Measurements from ENCODE around the gene LONRF2. TPM values are rescaled to one million over a fixed set of nuclear protein-coding genes. Genes with fewer than 3 reads are reported as not detected.
A peak's percentile ranks its signal among the peaks of the same experiment; 100 is the strongest.

The LONRF2 gene
- polyA plus RNA-seq, 2 donors, result 0.33 to 0.51 TPM

DNA sequence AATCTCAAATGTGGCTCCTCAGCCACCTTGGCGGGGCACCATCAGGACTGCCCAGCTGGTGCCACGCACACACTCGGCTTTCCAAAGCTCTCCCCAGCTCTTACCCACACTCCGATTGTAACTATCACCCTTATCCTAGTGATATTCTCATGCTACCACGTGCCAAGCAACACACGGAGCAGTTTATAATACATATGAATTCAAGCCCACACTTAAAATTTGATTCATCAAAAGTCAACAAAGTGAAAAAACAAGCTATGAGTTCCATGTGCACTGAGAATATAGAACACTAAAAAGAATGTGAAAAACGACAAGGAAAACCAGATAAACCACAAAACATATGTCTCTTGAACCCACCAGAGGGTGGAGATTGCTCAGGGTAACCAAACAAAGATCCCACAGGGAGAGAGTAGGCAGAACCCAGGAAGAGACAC is 31.6 kb downstream of the LONRF2 start:
- Histone ChIP-seq H3K27me3 (ENCODE audit: control insufficient read depth in 1 of 2, insufficient read depth in 2 of 2, low read length in 2 of 2) (no peaks in the 10 kb centered on the region), H3K27ac (ENCODE audit: low read depth in 2 of 2, low read length in 1 of 2) (no peak overlapping the region), H3K4me3 (ENCODE audit: low read depth in 1 of 2, low read length in 2 of 2) (no peak overlapping the region), H3K9me3 (ENCODE audit: control insufficient read depth in 2 of 2, insufficient read depth in 1 of 2, low read depth in 1 of 2, low read length in 1 of 2) (no peaks in the 10 kb centered on the region), H3K4me1 (ENCODE audit: control insufficient read depth in 2 of 2, insufficient read depth in 2 of 2, low read length in 1 of 2) (peaks cover 0 to 6% of the 10 kb centered on the region in 2 donors), H3K36me3 (ENCODE audit: control insufficient read depth in 2 of 2, insufficient read depth in 2 of 2, low read length in 1 of 2) (peaks cover 0 to 5% of the 10 kb centered on the region in 2 donors)
- WGBS, 2 donors, result 63 to 69% methylated on average over 7 of the region's 7 CpGs

DNA sequence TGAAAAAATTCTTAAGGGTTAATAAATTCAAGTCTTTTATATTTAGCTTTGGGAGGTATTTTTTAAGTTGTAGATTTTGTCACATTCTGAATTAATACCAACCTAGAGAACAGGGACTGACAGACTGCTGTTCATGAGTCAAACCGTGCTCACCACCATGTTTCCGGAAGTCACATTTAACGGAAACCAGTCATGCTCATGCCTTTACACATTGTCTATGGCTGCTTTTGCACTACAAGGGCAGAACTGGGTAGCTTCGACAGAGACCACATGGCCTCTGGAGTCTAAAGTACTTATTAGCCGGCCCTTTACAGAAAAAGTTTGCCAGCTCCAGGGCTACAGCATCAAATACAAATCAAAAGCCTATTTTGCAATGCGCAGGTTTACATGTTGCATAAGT is 33.3 kb downstream of the LONRF2 start:
- Histone ChIP-seq H3K36me3 (ENCODE audit: control insufficient read depth in 2 of 2, insufficient read depth in 2 of 2, low read length in 1 of 2) (peaks cover 0 to 5% of the 10 kb centered on the region in 2 donors), H3K27ac (ENCODE audit: low read depth in 2 of 2, low read length in 1 of 2) (no peak overlapping the region), H3K27me3 (ENCODE audit: control insufficient read depth in 1 of 2, insufficient read depth in 2 of 2, low read length in 2 of 2) (no peaks in the 10 kb centered on the region), H3K4me3 (ENCODE audit: low read depth in 1 of 2, low read length in 2 of 2) (no peak overlapping the region), H3K4me1 (ENCODE audit: control insufficient read depth in 2 of 2, insufficient read depth in 2 of 2, low read length in 1 of 2) (peaks cover 0 to 6% of the 10 kb centered on the region in 2 donors), H3K9me3 (ENCODE audit: control insufficient read depth in 2 of 2, insufficient read depth in 1 of 2, low read depth in 1 of 2, low read length in 1 of 2) (no peaks in the 10 kb centered on the region)
- 85 to 90% methylated on average over 6 of the region's 6 CpGs for WGBS, 2 donors

DNA sequence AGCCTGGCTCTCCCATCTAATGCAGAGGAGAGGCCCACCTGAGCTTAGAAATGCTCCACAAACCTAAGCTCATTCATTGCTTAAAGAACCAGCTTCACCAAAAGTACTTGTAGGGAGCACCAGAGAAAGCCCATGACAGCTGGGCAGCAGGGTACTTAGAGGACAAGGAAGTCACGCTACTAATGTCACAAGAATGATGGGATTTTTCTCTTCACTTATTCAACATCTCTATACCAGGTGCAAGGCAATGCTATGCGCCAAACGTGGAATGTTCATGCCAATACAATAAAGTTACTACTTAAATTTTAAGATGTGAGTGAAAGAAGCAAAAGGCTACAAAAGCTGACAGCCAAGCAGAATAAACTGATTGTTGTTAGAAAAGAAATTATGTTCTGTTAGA is 36.0 kb downstream of the LONRF2 start:
- H3K27me3 ChIP-seq (ENCODE audit: control insufficient read depth in 1 of 2, insufficient read depth in 2 of 2, low read length in 2 of 2), result no peaks in the 10 kb centered on the region
- H3K36me3 ChIP-seq (ENCODE audit: control insufficient read depth in 2 of 2, insufficient read depth in 2 of 2, low read length in 1 of 2), result no peaks in the 10 kb centered on the region
- no peak overlapping the region for H3K27ac ChIP-seq (ENCODE audit: low read depth in 2 of 2, low read length in 1 of 2)
- H3K4me3 ChIP-seq (ENCODE audit: low read depth in 1 of 2, low read length in 2 of 2), result no peak overlapping the region
- WGBS, 2 donors, result 86 to 87% methylated on average over 3 of the region's 3 CpGs
- H3K9me3 ChIP-seq (ENCODE audit: control insufficient read depth in 2 of 2, insufficient read depth in 1 of 2, low read depth in 1 of 2, low read length in 1 of 2), result no peaks in the 10 kb centered on the region
- peaks cover 0 to 3% of the 10 kb centered on the region in 2 donors for H3K4me1 ChIP-seq (ENCODE audit: control insufficient read depth in 2 of 2, insufficient read depth in 2 of 2, low read length in 1 of 2)

DNA sequence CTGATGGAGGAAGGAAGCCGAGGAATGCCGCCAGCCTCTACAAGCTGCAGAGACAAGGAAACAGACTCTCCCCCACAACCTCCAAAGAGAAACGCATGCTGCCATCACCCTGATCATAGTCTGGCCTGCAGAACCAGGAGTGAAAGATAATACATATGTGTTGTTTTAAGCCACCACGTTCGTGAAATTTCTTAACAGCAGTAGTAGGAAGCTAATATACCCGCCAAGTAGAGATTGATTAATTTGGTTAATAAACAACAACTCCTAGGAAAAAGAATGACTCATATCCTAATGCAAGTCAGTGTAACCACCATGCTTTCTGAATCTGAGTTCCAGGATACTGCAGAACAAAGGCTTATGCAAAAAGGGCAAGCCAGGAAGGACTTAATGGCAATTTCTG is 36.6 kb downstream of the LONRF2 start:
- 45 to 54% methylated on average over 6 of the region's 6 CpGs for WGBS, 2 donors
- H3K4me1 ChIP-seq (ENCODE audit: control insufficient read depth in 2 of 2, insufficient read depth in 2 of 2, low read length in 1 of 2), result no peaks in the 10 kb centered on the region
- H3K27ac ChIP-seq (ENCODE audit: low read depth in 2 of 2, low read length in 1 of 2), result no peak overlapping the region
- H3K36me3 ChIP-seq (ENCODE audit: control insufficient read depth in 2 of 2, insufficient read depth in 2 of 2, low read length in 1 of 2), result no peaks in the 10 kb centered on the region
- no peaks in the 10 kb centered on the region for H3K27me3 ChIP-seq (ENCODE audit: control insufficient read depth in 1 of 2, insufficient read depth in 2 of 2, low read length in 2 of 2)
- no peak overlapping the region for H3K4me3 ChIP-seq (ENCODE audit: low read depth in 1 of 2, low read length in 2 of 2)
- H3K9me3 ChIP-seq (ENCODE audit: control insufficient read depth in 2 of 2, insufficient read depth in 1 of 2, low read depth in 1 of 2, low read length in 1 of 2), result no peaks in the 10 kb centered on the region

DNA sequence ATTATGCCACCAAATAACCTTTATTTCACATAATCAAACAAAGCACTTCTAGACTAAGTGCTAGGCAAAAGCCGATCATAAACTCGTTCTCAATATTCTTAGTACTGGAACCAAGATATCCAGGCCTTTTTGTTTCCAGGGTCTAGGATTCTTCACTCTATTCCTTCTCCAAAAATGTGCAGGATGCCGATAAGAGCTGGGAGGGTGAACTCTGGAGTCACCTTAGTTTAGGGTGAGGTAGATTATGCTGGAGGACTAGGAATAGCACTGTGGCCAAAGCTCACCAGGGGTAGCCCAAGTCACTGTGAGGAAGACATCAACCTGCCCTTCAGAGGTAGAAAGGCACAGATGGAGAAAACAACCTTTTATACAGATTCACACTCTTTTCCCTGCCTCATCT is 37.3 kb downstream of the LONRF2 start:
- Histone ChIP-seq H3K27me3 (ENCODE audit: control insufficient read depth in 1 of 2, insufficient read depth in 2 of 2, low read length in 2 of 2) (no peaks in the 10 kb centered on the region), H3K36me3 (ENCODE audit: control insufficient read depth in 2 of 2, insufficient read depth in 2 of 2, low read length in 1 of 2) (no peaks in the 10 kb centered on the region), H3K27ac (ENCODE audit: low read depth in 2 of 2, low read length in 1 of 2) (no peak overlapping the region), H3K4me1 (ENCODE audit: control insufficient read depth in 2 of 2, insufficient read depth in 2 of 2, low read length in 1 of 2) (no peaks in the 10 kb centered on the region), H3K4me3 (ENCODE audit: low read depth in 1 of 2, low read length in 2 of 2) (no peak overlapping the region), H3K9me3 (ENCODE audit: control insufficient read depth in 2 of 2, insufficient read depth in 1 of 2, low read depth in 1 of 2, low read length in 1 of 2) (no peaks in the 10 kb centered on the region)
- 31 to 54% methylated on average over 3 of the region's 3 CpGs for WGBS, 2 donors

DNA sequence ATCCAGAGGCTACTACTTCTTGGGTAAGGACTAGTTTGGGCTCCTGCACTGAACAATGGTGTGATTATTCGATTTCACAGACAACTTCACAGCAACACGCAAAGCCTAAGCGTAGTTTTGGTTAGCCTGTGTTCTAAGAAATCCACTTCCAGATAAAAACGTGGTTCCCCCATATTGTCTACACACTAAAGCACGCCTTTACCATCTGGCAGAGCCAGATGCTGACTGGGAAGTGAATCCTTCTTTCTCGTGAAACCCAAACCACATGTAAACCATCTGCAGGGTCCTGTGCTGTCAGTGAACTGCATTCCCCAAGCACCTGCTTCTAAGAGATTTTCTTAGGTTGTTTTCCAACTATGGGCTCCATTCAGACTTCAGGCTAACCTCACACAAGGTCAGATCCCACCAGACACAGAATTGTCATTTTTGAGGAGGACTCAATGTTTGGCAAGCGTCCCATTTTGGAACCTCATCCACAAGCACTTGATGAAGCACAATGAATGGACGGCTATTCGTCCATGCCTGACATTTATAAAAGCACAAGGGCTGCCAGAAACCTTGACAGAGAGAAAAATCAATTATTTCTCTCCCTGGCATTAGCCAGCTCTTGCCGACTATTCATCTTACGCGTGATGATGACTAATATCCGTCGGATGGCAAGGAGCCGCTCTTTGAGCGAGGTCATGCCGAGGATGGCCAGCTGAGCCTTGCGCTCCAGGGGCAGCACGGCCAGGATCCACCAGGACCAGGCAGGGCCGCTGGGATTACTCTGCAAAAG is 38.4 kb downstream of the LONRF2 start:
- H3K27ac ChIP-seq (ENCODE audit: low read depth in 2 of 2, low read length in 1 of 2), result no peak overlapping the region
- 82 to 88% methylated on average over 20 of the region's 20 CpGs for WGBS, 2 donors

DNA sequence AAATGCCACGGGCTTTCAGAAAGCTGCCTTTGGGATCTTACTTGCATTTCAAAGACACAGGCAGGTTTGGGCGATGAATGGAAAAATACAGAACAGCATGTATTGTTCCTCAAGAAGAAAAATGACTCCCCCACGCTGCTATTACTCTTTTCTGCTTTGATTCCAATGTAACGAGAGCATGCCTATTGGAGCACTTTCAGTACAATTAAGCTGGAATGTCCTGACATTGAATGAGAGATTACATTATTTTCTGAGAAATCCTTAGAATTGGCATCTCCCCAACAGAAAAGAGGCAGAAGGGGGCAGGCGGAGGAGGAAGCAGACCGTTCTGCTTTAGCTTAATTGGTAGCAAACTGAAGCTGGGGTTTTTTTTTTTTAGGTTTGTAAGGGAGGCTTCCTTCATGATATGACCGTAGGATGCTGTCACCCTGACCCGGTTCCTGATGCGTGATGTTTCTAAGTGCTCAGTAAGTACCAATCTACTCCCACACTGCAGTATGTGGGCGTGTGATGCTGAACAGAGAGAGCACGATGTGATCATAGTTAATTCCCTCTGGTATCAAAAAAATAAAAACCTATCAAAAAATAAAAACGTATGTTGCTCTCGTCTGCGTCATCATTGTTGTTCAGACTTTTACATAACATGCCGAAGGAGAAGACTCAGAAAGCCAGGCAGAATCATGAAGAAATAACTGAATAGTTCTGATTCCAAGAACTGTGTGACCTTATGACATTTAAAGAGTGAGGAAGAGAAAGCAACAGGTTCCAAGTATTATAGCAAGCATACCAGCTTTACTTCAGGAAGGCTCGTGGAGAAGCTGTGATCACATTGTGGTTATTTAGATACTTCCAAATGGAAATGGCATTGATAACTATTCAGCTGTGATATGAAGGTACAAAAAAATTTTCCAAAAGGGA is 40.5 kb downstream of the LONRF2 start:
- Histone ChIP-seq H3K9me3 (ENCODE audit: control insufficient read depth in 2 of 2, insufficient read depth in 1 of 2, low read depth in 1 of 2, low read length in 1 of 2) (no peaks in the 10 kb centered on the region), H3K27ac (ENCODE audit: low read depth in 2 of 2, low read length in 1 of 2) (peak overlapping the region; percentile 1 to 12), H3K36me3 (ENCODE audit: control insufficient read depth in 2 of 2, insufficient read depth in 2 of 2, low read length in 1 of 2) (no peaks in the 10 kb centered on the region), H3K4me1 (ENCODE audit: control insufficient read depth in 2 of 2, insufficient read depth in 2 of 2, low read length in 1 of 2) (peaks cover 0 to 4% of the 10 kb centered on the region in 2 donors), H3K27me3 (ENCODE audit: control insufficient read depth in 1 of 2, insufficient read depth in 2 of 2, low read length in 2 of 2) (no peaks in the 10 kb centered on the region), H3K4me3 (ENCODE audit: low read depth in 1 of 2, low read length in 2 of 2) (no peak overlapping the region)
- WGBS, 2 donors, result 32 to 42% methylated on average over 16 of the region's 16 CpGs

More for the DNA sequence above, 38.4 kb downstream of the LONRF2 start:
- Histone ChIP-seq H3K27me3 (ENCODE audit: control insufficient read depth in 1 of 2, insufficient read depth in 2 of 2, low read length in 2 of 2) (no peaks in the 10 kb centered on the region), H3K4me3 (ENCODE audit: low read depth in 1 of 2, low read length in 2 of 2) (no peak overlapping the region), H3K36me3 (ENCODE audit: control insufficient read depth in 2 of 2, insufficient read depth in 2 of 2, low read length in 1 of 2) (no peaks in the 10 kb centered on the region), H3K4me1 (ENCODE audit: control insufficient read depth in 2 of 2, insufficient read depth in 2 of 2, low read length in 1 of 2) (no peaks in the 10 kb centered on the region), H3K9me3 (ENCODE audit: control insufficient read depth in 2 of 2, insufficient read depth in 1 of 2, low read depth in 1 of 2, low read length in 1 of 2) (no peaks in the 10 kb centered on the region)

DNA sequence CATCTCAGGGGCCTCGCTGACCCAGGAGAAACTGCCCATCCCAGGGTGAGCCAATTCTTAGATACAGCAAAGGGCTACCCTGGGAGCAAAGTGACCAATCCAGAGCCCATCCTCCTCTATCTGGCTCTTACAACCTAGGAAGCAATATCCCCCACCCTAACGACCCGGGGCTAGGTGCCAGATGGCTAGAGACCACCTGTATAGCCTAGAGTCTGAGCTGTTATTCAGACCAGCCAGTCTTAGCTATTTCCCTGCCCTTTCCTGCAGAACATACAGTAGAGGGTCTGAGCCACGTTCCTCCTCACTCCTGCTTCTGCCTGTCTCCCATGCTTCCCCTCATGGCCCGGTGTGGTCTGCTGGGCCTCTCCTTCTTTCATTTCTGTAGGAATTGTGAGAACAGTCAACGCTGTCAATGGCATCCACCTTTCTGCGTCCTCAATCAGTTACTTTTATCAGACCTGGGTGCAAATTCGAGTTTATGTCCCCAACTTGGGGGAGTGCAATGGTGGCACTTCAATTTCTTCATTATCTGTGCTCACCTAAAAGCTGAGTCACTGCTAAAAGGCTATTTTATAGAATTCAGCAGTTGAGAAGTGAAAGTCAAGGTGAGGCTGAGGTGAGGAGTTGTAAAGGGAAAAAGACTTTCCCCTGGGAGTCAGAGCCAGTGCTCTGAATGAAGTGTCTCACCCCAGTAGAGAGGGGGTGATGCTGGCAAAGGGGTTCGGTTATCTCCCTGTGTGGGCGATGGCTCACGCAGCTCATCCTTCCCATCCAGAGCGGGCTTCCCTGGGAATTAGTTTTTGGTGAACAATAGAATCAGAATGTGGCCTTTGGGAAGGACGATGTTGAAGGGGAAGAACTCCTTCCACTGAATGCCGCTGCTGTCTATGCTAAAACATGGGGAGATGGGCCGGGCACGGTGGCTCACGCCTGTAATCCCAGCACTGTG is 42.4 kb downstream of the LONRF2 start:
- Histone ChIP-seq H3K27ac (ENCODE audit: low read depth in 2 of 2, low read length in 1 of 2) (no peak overlapping the region), H3K9me3 (ENCODE audit: control insufficient read depth in 2 of 2, insufficient read depth in 1 of 2, low read depth in 1 of 2, low read length in 1 of 2) (no peaks in the 10 kb centered on the region), H3K4me1 (ENCODE audit: control insufficient read depth in 2 of 2, insufficient read depth in 2 of 2, low read length in 1 of 2) (peaks cover 0 to 4% of the 10 kb centered on the region in 2 donors), H3K4me3 (ENCODE audit: low read depth in 1 of 2, low read length in 2 of 2) (no peak overlapping the region), H3K36me3 (ENCODE audit: control insufficient read depth in 2 of 2, insufficient read depth in 2 of 2, low read length in 1 of 2) (no peaks in the 10 kb centered on the region), H3K27me3 (ENCODE audit: control insufficient read depth in 1 of 2, insufficient read depth in 2 of 2, low read length in 2 of 2) (no peaks in the 10 kb centered on the region)
- WGBS, 2 donors, result 85 to 90% methylated on average over 17 of the region's 17 CpGs

DNA sequence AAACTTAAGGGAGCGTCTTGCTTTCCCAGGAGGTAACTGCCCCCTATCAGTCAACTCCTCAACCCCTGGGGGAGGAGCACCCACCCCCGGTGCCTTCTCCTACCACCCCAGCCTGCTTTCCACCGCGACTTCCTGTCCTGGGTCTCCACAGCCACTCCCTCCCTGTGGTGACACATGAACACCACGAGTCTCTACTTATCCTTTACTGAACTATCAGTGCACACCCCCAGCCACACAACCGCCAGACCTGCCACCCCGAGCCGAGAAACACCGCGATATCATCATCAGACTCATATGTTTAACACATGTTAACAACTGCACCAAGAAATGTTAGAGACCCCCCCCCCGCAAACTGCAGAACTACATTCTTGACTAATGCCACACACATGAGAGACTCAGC is 43.3 kb downstream of the LONRF2 start:
- Histone ChIP-seq H3K4me1 (ENCODE audit: control insufficient read depth in 2 of 2, insufficient read depth in 2 of 2, low read length in 1 of 2) (peaks cover 0 to 4% of the 10 kb centered on the region in 2 donors), H3K27ac (ENCODE audit: low read depth in 2 of 2, low read length in 1 of 2) (no peak overlapping the region), H3K4me3 (ENCODE audit: low read depth in 1 of 2, low read length in 2 of 2) (no peak overlapping the region), H3K36me3 (ENCODE audit: control insufficient read depth in 2 of 2, insufficient read depth in 2 of 2, low read length in 1 of 2) (no peaks in the 10 kb centered on the region), H3K27me3 (ENCODE audit: control insufficient read depth in 1 of 2, insufficient read depth in 2 of 2, low read length in 2 of 2) (no peaks in the 10 kb centered on the region), H3K9me3 (ENCODE audit: control insufficient read depth in 2 of 2, insufficient read depth in 1 of 2, low read depth in 1 of 2, low read length in 1 of 2) (no peaks in the 10 kb centered on the region)
- 85 to 87% methylated on average over 11 of the region's 11 CpGs for WGBS, 2 donors

Measured in esophagus (tissue), 2 donors.